HG03571 (cell line): ENCODE results near the gene VAV3.
"Not testable (repeated sequence)": the region's sequence is repeated elsewhere in the genome, so short reads cannot be mapped to it uniquely, and the experiment has no call there.

Experiments
- ATAC-seq: cut with Tn5 transposase; IDR thresholded peaks from one replicate; pipeline ENCODE4 v1.9.1; 2021; ENCODE audit not compliant: unreplicated experiment

The VAV3 gene

GRCh38 chr1:107653005-107653404 is 312.0 kb downstream of the VAV3 start:
- ATAC-seq = no peak

DNA sequence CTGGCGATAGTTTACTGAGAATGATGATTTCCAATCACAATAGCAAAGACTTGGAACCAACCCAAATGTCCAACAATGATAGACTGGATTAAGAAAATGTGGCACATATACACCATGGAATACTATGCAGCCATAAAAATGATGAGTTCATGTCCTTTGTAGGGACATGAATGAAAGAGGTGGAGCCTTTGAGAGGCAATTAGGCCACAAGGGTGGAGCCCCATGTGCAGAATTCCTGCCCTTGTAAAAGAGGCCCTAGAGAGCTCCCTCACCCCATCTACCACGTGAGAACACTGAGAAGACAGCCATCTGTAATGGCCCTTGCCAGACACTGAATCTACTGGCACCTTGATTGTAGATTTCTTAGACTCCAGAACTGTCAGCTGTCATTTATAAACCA is 314.2 kb downstream of the VAV3 start:
- not testable (repeated sequence) for ATAC-seq

DNA sequence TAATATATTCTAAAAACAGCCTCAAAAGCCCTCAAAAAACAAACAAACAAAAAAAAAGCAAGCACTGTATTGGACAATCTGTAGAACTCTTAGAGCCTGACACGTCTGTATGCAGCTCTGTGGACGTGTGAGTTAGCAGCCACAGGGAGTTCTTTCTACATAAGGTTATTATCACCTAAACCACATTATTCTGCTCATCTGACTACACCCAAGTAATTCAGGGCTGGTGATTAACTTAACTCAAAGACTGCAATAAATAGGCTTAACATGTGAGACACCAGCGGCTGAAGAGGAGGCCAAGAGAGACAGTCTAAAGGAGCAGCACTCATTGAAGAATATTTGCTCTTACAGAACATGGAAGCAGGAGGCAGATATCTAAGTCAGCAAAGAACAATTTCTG is 316.0 kb downstream of the VAV3 start:
- no peak for ATAC-seq

GRCh38 chr1:107648071-107648470 is 316.9 kb downstream of the VAV3 start:
- no peak for ATAC-seq

DNA sequence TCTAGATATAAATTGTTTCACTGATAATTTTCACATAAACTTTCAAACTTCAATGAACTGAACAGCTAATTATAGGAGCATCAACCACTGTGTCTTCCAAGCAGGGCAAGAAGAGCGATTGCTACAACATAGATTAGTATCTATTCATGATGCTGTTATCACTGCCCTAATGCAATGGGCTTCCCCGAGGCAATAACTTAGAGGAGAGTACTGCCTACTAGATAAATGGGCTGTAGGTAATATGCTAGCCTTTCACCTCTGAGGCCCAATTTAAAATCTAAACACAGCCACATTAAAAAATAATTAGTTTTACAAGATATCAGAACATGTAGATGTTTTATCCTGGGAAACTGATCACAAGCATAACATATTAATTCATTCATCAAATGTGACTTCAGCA is 318.0 kb downstream of the VAV3 start:
- ATAC-seq = no peak

- no peak for ATAC-seq
These were observed 321.2 kb downstream of the VAV3 start for GRCh38 chr1:107643766-107644165.

DNA sequence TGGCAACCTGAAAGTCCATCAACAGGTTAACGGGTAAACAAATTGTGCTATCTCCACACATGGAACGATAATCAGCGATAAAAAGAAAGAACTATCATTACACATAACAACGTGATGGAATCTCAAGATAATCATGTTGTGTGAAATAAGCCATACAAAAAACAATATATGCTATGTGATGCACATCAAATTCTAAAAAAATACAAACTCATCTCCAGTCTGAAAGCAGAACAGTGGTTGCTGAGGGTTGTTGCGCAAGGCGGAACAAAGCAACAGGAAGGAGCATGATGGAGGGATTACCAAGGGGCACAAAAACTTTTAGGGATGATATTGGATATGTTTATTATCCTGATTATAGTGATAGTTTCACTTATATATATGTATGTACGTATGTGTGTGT is 324.8 kb downstream of the VAV3 start:
- no peak for ATAC-seq

GRCh38 chr1:107637101-107637500 is 327.9 kb downstream of the VAV3 start:
- no peak for ATAC-seq

DNA sequence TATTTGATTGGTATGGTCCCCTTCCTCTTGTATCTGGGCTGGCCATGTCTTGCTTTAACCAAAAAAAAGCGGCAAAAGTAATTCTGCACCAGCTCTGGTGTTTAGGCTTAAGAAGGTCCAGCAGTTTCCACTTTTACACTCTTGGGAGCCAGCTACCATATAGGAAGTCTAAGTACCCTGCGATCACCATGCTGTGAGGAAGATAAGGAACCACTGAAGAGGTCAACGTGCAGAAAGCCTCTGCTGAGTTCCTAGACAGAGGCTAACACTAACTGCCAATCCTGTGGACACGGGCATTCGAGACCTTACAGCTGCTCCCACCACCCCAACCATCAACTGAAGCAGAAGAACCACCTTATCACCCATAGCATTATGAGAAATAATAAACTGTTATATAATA is 331.4 kb downstream of the VAV3 start:
- no peak for ATAC-seq

DNA sequence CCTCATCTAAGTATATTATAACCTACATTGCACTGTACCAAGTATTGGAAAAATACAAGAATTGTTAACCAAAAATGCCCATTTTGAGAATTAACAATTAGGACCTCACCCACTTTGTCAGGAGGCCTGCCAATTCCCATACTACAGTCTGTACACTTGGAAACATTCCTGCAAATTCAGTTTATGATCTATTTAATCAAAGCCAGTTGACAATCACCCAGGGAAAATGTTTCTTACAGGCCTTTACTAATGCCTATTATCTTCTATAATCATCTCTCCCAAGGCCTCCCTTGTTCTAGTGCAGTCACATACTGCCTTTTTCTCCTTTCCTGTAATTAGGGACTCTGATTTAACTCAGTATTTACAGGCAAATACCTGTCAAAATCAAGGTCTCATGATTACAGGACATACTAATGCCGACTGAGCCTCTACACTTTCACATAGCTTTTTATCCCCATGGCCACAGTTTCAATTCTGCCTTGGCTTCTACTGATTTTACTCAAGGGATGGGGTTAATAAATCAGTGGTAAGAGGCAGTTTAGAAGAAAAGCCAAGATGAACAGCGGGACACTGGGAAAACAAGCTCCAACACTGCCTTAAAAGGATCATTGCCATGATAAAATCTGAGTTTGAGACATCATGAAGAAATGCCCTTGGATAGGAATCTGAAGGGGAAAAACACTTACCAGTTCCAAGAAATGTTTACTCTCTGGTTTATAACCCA is 338.7 kb downstream of the VAV3 start:
- ATAC-seq = no peak

GRCh38 chr1:107625405-107626029 is 339.5 kb downstream of the VAV3 start:
- ATAC-seq = no peak

GRCh38 chr1:107623431-107623830 is 341.5 kb downstream of the VAV3 start:
- ATAC-seq = no peak

GRCh38 chr1:107622966-107623365 is 342.0 kb downstream of the VAV3 start:
- no peak for ATAC-seq

DNA sequence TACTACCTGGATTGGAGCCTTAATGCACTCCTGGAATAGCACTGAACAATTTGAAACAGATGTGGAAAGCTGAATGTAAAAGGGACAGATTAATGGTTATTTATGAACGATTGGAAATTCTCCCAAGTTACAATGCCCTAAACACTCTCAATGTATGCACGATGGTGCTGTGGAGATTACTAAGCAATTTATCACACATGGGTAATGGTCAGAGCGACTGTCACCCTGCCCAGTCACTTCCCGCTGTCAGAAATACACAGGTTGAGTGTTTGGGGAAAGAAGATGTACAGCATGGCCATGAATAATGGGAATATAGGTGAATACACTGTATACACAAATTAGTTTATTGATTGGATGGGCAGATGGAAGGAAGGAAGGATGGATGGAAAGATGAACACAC is 342.4 kb downstream of the VAV3 start:
- no peak for ATAC-seq

GRCh38 chr1:107620753-107621152 is 344.2 kb downstream of the VAV3 start:
- no peak for ATAC-seq

GRCh38 chr1:107618539-107618938 is 346.4 kb downstream of the VAV3 start:
- no peak for ATAC-seq

DNA sequence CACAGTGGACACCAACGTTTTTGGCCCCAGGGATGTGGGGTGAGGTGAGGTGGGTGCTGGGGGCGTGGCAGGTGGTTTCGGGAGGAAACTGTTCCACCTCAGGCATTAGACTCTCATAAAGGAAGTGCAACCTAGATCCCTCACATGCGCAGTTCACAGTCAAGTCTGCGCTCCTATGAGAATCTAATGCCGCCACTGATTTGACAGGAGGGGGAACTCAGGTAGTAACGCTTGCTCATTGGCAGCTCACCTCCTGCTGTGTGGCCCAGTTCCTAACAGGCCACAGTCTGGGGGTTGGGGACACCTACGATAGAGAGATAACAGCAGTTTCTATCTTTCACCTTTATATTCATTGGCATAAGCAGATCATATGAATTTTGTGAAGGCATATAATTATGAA is 347.1 kb downstream of the VAV3 start:
- no peak for ATAC-seq

DNA sequence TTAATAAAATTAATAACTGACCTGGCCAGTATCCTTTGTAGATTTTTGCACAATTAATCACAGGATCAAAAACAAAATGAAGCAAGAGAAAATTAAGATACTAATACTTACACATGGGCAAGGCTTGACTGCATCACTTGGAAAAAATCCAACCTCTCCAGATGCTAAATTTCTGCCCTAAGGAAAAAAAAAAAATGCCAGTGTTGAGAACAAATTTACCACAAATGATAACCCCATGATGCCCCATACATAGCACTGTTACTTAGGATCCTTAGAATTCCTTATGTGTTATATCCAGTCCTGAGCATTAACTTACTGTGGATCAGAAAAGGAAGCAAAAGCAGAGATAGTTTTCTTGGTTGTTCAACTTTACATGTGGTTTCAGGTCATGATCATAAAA is 347.5 kb downstream of the VAV3 start:
- no peak for ATAC-seq

DNA sequence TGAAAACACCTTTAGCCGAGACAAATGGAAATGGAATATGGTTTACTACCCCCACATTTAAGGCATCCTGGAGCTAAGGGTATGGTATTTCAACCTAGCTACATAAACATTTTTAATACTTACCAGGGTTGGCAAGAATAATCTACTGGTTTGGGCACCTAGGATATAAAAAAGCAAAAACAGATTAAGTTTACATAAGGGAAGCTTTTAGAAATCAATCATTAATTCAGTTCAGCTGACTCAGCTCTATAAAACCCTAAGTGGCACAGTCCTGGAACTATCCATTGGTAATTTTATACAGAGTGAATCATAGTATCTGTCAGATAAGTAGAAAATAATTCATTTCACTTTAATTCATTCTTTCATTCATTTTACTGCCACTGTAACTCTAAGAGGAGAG is 355.2 kb downstream of the VAV3 start:
- no peak for ATAC-seq

GRCh38 chr1:107604825-107605224 is 360.2 kb downstream of the VAV3 start:
- no peak for ATAC-seq

- no peak for ATAC-seq
These were observed 364.3 kb downstream of the VAV3 start for GRCh38 chr1:107600607-107601160.

- no peak for ATAC-seq
These were observed 365.8 kb downstream of the VAV3 start for GRCh38 chr1:107599220-107599619.

- no peak for ATAC-seq
These were observed 367.7 kb downstream of the VAV3 start for GRCh38 chr1:107597290-107597689.
